OCI-LY1 (cell line): Measurements from ENCODE around the gene ZBTB45.

Experiments used
- H2AFZ ChIP-seq: fragments of 200-600 bp; sonication (generic), shearing (Covaris generic); 2 replicates; pipeline ENCODE4 v1.6.0; 2014; ENCODE audit warnings: antibody characterized with exemption, mild to moderate bottlenecking, low read length
- H3F3A ChIP-seq: fragments of 200-600 bp; sonication (generic), shearing (Covaris generic); 2 replicates; pipeline ENCODE4 v1.6.0; 2014; ENCODE audit warnings: mild to moderate bottlenecking, antibody characterized with exemption, low read length, moderate library complexity; ENCODE audit not compliant: insufficient read depth
- H3K27ac ChIP-seq: fragments of 200-600 bp; sonication (generic); 2 replicates; pipeline ENCODE4 v1.5.1; 2014; ENCODE audit warnings: low read length, mixed run types, mild to moderate bottlenecking, low read depth; ENCODE audit not compliant: poor library complexity, severe bottlenecking
- H3K27me3 ChIP-seq: fragments of 200-600 bp; sonication (generic); 2 replicates; pipeline ENCODE4 v1.6.0; 2014; ENCODE audit warnings: antibody characterized with exemption, mild to moderate bottlenecking, low read length, moderate library complexity; ENCODE audit not compliant: insufficient read depth
- H3K36me3 ChIP-seq: fragments of 200-600 bp; sonication (generic); 2 replicates; pipeline ENCODE4 v1.6.1; 2014; ENCODE audit warnings: mild to moderate bottlenecking, antibody characterized with exemption, low read length, moderate library complexity, mixed read lengths; ENCODE audit not compliant: insufficient read depth
- H3K4me1 ChIP-seq: fragments of 200-600 bp; sonication (generic); 2 replicates; pipeline ENCODE4 v1.5.1; 2014; ENCODE audit warnings: mild to moderate bottlenecking, low read length, moderate library complexity; ENCODE audit not compliant: insufficient read depth, severe bottlenecking
- H3K4me2 ChIP-seq: fragments of 200-600 bp; sonication (generic), shearing (Covaris generic); 2 replicates; pipeline ENCODE4 v1.6.1; 2014; ENCODE audit warnings: low read length
- H3K4me3 ChIP-seq: fragments of 200-600 bp; sonication (generic); 2 replicates; pipeline ENCODE4 v1.5.1; 2014; ENCODE audit warnings: low read length, low read depth, mild to moderate bottlenecking, mixed read lengths; ENCODE audit not compliant: poor library complexity, severe bottlenecking
- H3K79me2 ChIP-seq: fragments of 200-600 bp; shearing (Covaris generic); 2 replicates; pipeline ENCODE4 v1.6.1; 2016; ENCODE audit warnings: mixed run types, low read length, mixed read lengths; ENCODE audit not compliant: insufficient read depth
- H3K9ac ChIP-seq: fragments of 200-600 bp; sonication (generic), shearing (Covaris generic); 2 replicates; pipeline ENCODE4 v1.6.1; 2014; ENCODE audit warnings: mild to moderate bottlenecking, low read length, mixed read lengths
- H3K9me2 ChIP-seq: fragments of 200-600 bp; sonication (generic), shearing (Covaris generic); 2 replicates; pipeline ENCODE4 v1.6.1; 2014; ENCODE audit warnings: low read depth, mild to moderate bottlenecking, low read length, mixed read lengths
- H3K9me3 ChIP-seq: fragments of 200-600 bp; shearing (Covaris generic); 2 replicates; pipeline ENCODE4 v1.6.1; 2014; ENCODE audit warnings: low read length, mixed read lengths
- H4K20me1 ChIP-seq: fragments of 200-600 bp; sonication (generic), shearing (Covaris generic); 2 replicates; pipeline ENCODE4 v1.6.0; 2016; ENCODE audit warnings: mild to moderate bottlenecking, low read length; ENCODE audit not compliant: insufficient read depth
- EZH2 ChIP-seq: fragments of 200-600 bp; sonication (generic), shearing (Covaris generic); IDR thresholded peaks from 2 replicates; pipeline ENCODE4 v1.8.0; 2017; ENCODE audit warnings: borderline replicate concordance, mixed run types, mild to moderate bottlenecking, antibody characterized with exemption, low read length, moderate library complexity, mixed read lengths
- TF ChIP-seq, protein P1 (sequence below): fragments of 200-600 bp; sonication (generic), shearing (Covaris generic); IDR thresholded peaks from 2 replicates; pipeline ENCODE4 v1.5.1; 2017; ENCODE audit warnings: mild to moderate bottlenecking, antibody characterized with exemption, low read length, moderate library complexity, mixed read lengths

The ZBTB45 gene

DNA sequence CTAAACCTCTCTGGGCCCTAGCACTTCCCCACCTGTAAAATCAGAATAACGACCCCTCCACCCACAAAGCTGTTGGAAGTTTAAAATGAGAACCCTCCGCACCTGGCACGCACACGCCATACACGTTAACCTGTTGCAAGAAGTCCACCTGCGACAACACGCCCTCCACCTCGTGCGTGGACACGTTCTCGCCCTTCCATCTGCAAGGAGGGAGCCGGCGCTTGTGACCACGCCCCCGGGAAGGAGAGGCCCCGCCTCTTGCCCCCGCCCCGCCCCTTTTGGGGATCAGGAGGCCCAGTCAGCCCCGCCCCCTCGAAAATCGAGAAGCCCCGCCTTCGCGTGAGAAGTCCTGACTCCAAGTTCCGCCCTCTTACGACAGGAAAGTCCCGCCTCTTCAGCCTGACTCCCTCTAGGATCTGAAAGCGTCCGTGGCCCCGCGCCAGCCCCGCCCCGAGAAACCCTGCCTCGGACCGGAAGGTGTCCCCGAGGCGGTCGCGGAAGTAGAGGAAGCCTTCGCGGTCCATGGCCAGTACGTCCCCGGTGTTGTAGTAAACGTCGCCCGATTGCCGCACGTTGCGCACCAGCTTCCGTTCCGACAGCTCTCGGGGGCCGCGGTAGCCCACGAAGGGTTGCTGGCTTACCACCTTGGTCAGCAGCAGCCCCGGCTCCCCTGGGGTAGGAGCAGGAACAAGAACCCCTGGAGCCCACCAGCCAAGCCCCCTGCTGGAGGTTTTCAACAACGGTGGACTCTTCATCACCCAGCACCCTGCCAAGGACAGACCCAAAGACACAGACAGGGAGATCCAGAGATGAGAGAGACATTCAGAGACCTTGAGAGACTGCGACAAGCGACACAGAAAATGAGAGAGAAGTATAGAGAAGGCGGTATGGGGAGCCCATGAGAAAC lies 20.3 kb downstream of the ZBTB45 start:
- TF ChIP-seq EZH2, result no peak
- TF ChIP-seq, protein P1, sequence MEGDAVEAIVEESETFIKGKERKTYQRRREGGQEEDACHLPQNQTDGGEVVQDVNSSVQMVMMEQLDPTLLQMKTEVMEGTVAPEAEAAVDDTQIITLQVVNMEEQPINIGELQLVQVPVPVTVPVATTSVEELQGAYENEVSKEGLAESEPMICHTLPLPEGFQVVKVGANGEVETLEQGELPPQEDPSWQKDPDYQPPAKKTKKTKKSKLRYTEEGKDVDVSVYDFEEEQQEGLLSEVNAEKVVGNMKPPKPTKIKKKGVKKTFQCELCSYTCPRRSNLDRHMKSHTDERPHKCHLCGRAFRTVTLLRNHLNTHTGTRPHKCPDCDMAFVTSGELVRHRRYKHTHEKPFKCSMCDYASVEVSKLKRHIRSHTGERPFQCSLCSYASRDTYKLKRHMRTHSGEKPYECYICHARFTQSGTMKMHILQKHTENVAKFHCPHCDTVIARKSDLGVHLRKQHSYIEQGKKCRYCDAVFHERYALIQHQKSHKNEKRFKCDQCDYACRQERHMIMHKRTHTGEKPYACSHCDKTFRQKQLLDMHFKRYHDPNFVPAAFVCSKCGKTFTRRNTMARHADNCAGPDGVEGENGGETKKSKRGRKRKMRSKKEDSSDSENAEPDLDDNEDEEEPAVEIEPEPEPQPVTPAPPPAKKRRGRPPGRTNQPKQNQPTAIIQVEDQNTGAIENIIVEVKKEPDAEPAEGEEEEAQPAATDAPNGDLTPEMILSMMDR, result peak; percentile 39; the same call in 1 of the 2 replicates
- H3F3A ChIP-seq, result no peaks in the 10 kb centered on the region
- H3K9me3 ChIP-seq, result no peaks in the 10 kb centered on the region
- H3K79me2 ChIP-seq, result no peaks in the 10 kb centered on the region
- H3K4me2 ChIP-seq, result peak overlapping the region; percentile 94
- H3K36me3 ChIP-seq, result no peaks in the 10 kb centered on the region
- H3K9me2 ChIP-seq, result no peaks in the 10 kb centered on the region
- H2AFZ ChIP-seq, result peak overlapping the region; percentile 43; the same call in 1 of the 2 replicates
- peak overlapping the region; percentile 49 for H3K27ac ChIP-seq
- H3K27me3 ChIP-seq, result no peaks in the 10 kb centered on the region
- peak overlapping the region; percentile 79 for H3K9ac ChIP-seq
- H3K4me1 ChIP-seq, result peaks cover 24% of the 10 kb centered on the region
- H3K4me3 ChIP-seq, result peak overlapping the region; percentile 77
- no peaks in the 10 kb centered on the region for H4K20me1 ChIP-seq

DNA sequence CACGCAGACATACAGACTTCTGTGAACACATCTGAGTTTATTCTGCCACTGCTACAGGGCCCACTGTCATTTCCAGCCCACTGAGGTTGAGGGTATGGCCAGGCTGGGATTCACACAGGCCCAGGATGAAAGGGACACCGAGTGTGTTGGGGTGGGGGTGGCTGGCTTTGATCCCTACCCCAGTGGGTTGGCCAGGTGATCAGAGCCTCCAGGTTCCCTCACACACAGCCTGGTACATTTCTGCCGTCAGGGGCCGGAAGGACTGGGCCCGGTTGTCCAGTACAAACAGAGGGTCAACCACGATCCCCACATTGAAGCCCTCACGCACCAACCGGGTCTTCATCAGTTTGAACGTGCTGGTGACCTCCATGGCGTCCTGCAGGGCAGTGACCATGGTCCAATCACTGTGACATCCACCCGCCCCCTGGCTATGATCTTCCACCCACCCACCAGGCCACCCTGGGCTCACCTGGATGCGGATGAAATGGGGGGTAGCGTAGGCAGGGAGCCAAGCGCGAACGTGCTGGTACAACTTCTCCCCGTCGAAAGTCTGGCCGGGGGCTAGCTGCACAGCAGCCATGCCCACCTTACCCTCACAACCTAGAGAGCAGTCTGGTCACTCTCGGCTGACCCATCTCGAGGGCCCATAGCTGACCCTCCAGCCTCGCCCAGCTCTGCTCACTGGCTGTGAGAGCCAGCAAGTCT lies 21.1 kb downstream of the ZBTB45 start:
- Histone ChIP-seq H4K20me1 (no peaks in the 10 kb centered on the region), H2AFZ (no peak overlapping the region), H3K9ac (peak overlapping the region; percentile 79), H3K36me3 (no peaks in the 10 kb centered on the region), H3K9me3 (no peaks in the 10 kb centered on the region), H3K9me2 (no peaks in the 10 kb centered on the region), H3K4me1 (peaks cover 24% of the 10 kb centered on the region), H3K4me3 (peak overlapping the region; percentile 77), H3F3A (no peaks in the 10 kb centered on the region), H3K79me2 (no peaks in the 10 kb centered on the region), H3K27ac (peak overlapping the region; percentile 49), H3K27me3 (no peaks in the 10 kb centered on the region), H3K4me2 (peak overlapping the region; percentile 94)
- no peak for TF ChIP-seq EZH2
- TF ChIP-seq, protein P1, result no peak

DNA sequence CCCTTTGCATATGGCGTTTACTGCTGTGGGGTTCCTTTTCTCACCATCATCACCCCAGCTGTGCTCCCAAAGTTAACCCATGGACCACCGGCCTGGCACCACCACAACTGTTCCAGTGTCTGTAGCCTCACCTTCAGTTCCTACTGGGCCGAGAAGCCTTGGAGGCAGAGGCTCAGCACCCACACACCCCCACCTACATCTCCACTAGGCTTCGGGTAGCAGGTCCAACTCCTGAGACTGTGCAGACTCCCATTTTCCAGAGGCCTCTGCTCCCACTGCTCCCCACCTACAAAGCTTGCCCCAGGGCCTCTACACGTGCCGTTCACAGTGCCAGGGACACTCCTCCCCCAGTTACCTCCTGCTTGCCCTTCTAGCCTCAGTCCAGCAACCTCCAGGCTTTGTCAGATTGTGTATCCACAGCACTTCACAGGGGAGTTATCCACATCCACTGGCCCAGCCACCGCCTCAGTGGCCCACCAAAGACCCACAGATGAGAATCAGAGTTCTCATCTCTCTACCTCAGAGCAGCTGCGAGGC lies 21.9 kb downstream of the ZBTB45 start:
- Histone ChIP-seq H3K9ac (peak overlapping the region; percentile 79; the same call in 1 of the 2 replicates), H2AFZ (no peak overlapping the region), H3K4me2 (peak overlapping the region; percentile 94), H3K27me3 (no peaks in the 10 kb centered on the region), H3F3A (no peaks in the 10 kb centered on the region), H3K36me3 (no peaks in the 10 kb centered on the region), H3K79me2 (no peaks in the 10 kb centered on the region), H3K9me3 (no peaks in the 10 kb centered on the region), H3K4me1 (peaks cover 24% of the 10 kb centered on the region), H3K27ac (no peak overlapping the region), H4K20me1 (no peaks in the 10 kb centered on the region), H3K4me3 (peak overlapping the region; percentile 77), H3K9me2 (no peaks in the 10 kb centered on the region)
- no peak for TF ChIP-seq EZH2
- TF ChIP-seq, protein P1, result no peak
